SKM-1 treated with dmso at 0.1 percent for 144 hours (cell line): ENCODE measurements around the gene RUNX3.
"Not testable (repeated sequence)": the region's sequence is repeated elsewhere in the genome, so short reads cannot be mapped to it uniquely, and the experiment has no call there.

Experiments
- DNase-seq: peaks from one replicate; lab custom pipeline; 2025; ENCODE audit not compliant: unreplicated experiment; lab: John Stamatoyannopoulos, UW

The RUNX3 gene

GRCh38 chr1:24930260-24931145 lies at the start of gene RUNX3:
TSS of gene RUNX3 (minus strand) at chr1:24930276. CDS start at chr1:24929868, 408 bp downstream.
- DNase-seq: peak; percentile 75

GRCh38 chr1:24979232-24979631 lies 49.2 kb upstream of the RUNX3 start:
- not testable (repeated sequence) for DNase-seq

- DNase-seq: peak; percentile 28
Observed at GRCh38 chr1:24978383-24979032, 48.4 kb upstream of the RUNX3 start.

- DNase-seq: no peak
Observed at GRCh38 chr1:24975391-24975790, 45.3 kb upstream of the RUNX3 start.

GRCh38 chr1:24973315-24973714 lies 43.2 kb upstream of the RUNX3 start:
- DNase-seq: no peak

- no peak for DNase-seq
Observed at GRCh38 chr1:24972915-24973242, 42.8 kb upstream of the RUNX3 start.

- no peak for DNase-seq
Observed at GRCh38 chr1:24972221-24972914, 42.3 kb upstream of the RUNX3 start.

- no peak for DNase-seq
Observed at GRCh38 chr1:24970926-24971875, 41.1 kb upstream of the RUNX3 start.

- no peak for DNase-seq
Observed at GRCh38 chr1:24970399-24970753, 40.3 kb upstream of the RUNX3 start.

- no peak for DNase-seq
Observed at GRCh38 chr1:24969596-24970398, 39.7 kb upstream of the RUNX3 start.

- no peak for DNase-seq
Observed at GRCh38 chr1:24968941-24969585, 39.0 kb upstream of the RUNX3 start.

GRCh38 chr1:24967962-24968361 lies 37.9 kb upstream of the RUNX3 start:
- DNase-seq: no peak

- DNase-seq: no peak
Observed at GRCh38 chr1:24967555-24967954, 37.5 kb upstream of the RUNX3 start.

GRCh38 chr1:24966724-24967346 lies 36.8 kb upstream of the RUNX3 start:
- DNase-seq: peak; percentile 60

GRCh38 chr1:24966121-24966723 lies 36.1 kb upstream of the RUNX3 start:
- DNase-seq: no peak

GRCh38 chr1:24965571-24965930 lies 35.5 kb upstream of the RUNX3 start:
- no peak for DNase-seq

GRCh38 chr1:24964811-24965570 lies 34.9 kb upstream of the RUNX3 start:
- DNase-seq: no peak
